HEK293 (cell line): Measurements from ENCODE around the gene SLC35E3.

Experiments used
- CTCF ChIA-PET: fragments of 350-600 bp; formaldehyde crosslinking; extraction: SDS; loops from one replicate; lab custom pipeline; 2021; ENCODE audit warnings: antibody characterized with exemption; lab: Yijun Ruan, JAX
- POLR2A ChIA-PET: fragments of 300-600 bp; formaldehyde crosslinking; extraction: SDS; loops from one replicate; lab custom pipeline; 2020; ENCODE audit warnings: antibody characterized with exemption, inconsistent platforms; lab: Yijun Ruan, JAX
- H3K27ac ChIP-seq: fragments of 200-500 bp; sonication (Bioruptor generic); 2 replicates; pipeline ENCODE4 v1.5.1; 2014; ENCODE audit warnings: low read depth, low read length, control low read depth, inconsistent platforms; ENCODE audit errors: extremely low read depth
- H3K36me3 ChIP-seq, 2 experiments: fragments of 200-500 bp in 1 of 2; sonication (Bioruptor generic) in 1 of 2; 1 replicate in 1 of 2; 2 replicates in 1 of 2; pipeline ENCODE4 v1.5.1; 2014 to 2017; ENCODE audit warnings: inconsistent platforms in 2 of 2, low read length in 2 of 2; ENCODE audit not compliant: control insufficient read depth in 2 of 2, insufficient read depth in 1 of 2
- H3K4me1 ChIP-seq: fragments of 200-500 bp; sonication (Bioruptor generic); 2 replicates; pipeline ENCODE4 v1.5.1; 2014; ENCODE audit warnings: mild to moderate bottlenecking, low read length, inconsistent platforms; ENCODE audit not compliant: control insufficient read depth, insufficient read depth
- H3K4me3 ChIP-seq: 2 replicates; pipeline ENCODE4 v1.5.1; 2011; ENCODE audit warnings: low read depth, mild to moderate bottlenecking, control low read depth, low read length, moderate library complexity
- H3K9me3 ChIP-seq: fragments of 200-500 bp; sonication (Bioruptor generic); 2 replicates; pipeline ENCODE4 v1.5.1; 2014; ENCODE audit warnings: low read depth, low read length, inconsistent platforms; ENCODE audit not compliant: control insufficient read depth, insufficient read depth
- ATF2 ChIP-seq: fragments of 450-650 bp; formaldehyde crosslinking; IDR thresholded peaks from 2 replicates; pipeline ENCODE4 v1.5.1; 2016; ENCODE audit warnings: missing biosample characterization, missing genetic modification characterization, low read depth
- GLIS2 ChIP-seq: fragments of 450-650 bp; formaldehyde crosslinking; IDR thresholded peaks from 2 replicates; pipeline ENCODE4 v1.5.1; 2016; ENCODE audit warnings: missing biosample characterization, missing genetic modification characterization
- KLF10 ChIP-seq: fragments of 450-650 bp; IDR thresholded peaks from 2 replicates; pipeline ENCODE4 v1.5.1; 2018; ENCODE audit warnings: missing biosample characterization, mild to moderate bottlenecking, missing genetic modification characterization
- PRDM10 ChIP-seq: fragments of 450-650 bp; formaldehyde crosslinking; IDR thresholded peaks from 2 replicates; pipeline ENCODE4 v1.5.1; 2016; ENCODE audit warnings: missing biosample characterization, missing genetic modification characterization
- ZNF169 ChIP-seq: fragments of 450-650 bp; formaldehyde crosslinking; IDR thresholded peaks from 2 replicates; pipeline ENCODE4 v1.5.1; 2016; ENCODE audit warnings: missing biosample characterization, missing genetic modification characterization
- ZNF335 ChIP-seq: fragments of 450-650 bp; formaldehyde crosslinking; conservative IDR thresholded peaks from 2 replicates; pipeline ENCODE4 v1.5.1; 2016; ENCODE audit warnings: missing biosample characterization, missing genetic modification characterization
- ZNF37A ChIP-seq: fragments of 450-650 bp; IDR thresholded peaks from 2 replicates; pipeline ENCODE4 v1.5.1; 2018; ENCODE audit warnings: missing biosample characterization, missing genetic modification characterization
- ZNF600 ChIP-seq: fragments of 450-650 bp; formaldehyde crosslinking; IDR thresholded peaks from 2 replicates; pipeline ENCODE4 v1.5.1; 2016; ENCODE audit warnings: missing biosample characterization, missing genetic modification characterization
- ZNF664 ChIP-seq: fragments of 450-650 bp; formaldehyde crosslinking; IDR thresholded peaks from 2 replicates; pipeline ENCODE4 v1.5.1; 2016; ENCODE audit warnings: missing biosample characterization, missing genetic modification characterization
- ZNF76 ChIP-seq: fragments of 450-650 bp; formaldehyde crosslinking; IDR thresholded peaks from 2 replicates; pipeline ENCODE4; 2016; ENCODE audit warnings: low read depth, missing biosample characterization, missing genetic modification characterization, borderline replicate concordance
- TF ChIP-seq, protein P1 (sequence below): fragments of 450-650 bp; formaldehyde crosslinking; conservative IDR thresholded peaks from 2 replicates; pipeline ENCODE4 v1.5.1; 2016; ENCODE audit warnings: low read depth, missing biosample characterization, missing genetic modification characterization
- TF ChIP-seq, protein P2 (sequence below): fragments of 450-650 bp; formaldehyde crosslinking; IDR thresholded peaks from 2 replicates; pipeline ENCODE4 v1.5.1; 2016; ENCODE audit warnings: missing biosample characterization, missing genetic modification characterization
- TF ChIP-seq, protein P3 (sequence below): fragments of 450-650 bp; formaldehyde crosslinking; conservative IDR thresholded peaks from 2 replicates; pipeline ENCODE4 v1.5.1; 2016; ENCODE audit warnings: low read depth, missing biosample characterization, missing genetic modification characterization

The SLC35E3 gene

GRCh38 chr12:68743356-68743755 lies 2.6 kb upstream of the SLC35E3 start:
- Histone ChIP-seq H3K36me3 (peaks cover 19 to 36% of the 10 kb centered on the region in 2 experiments), H3K27ac (no peak overlapping the region), H3K9me3 (no peaks in the 10 kb centered on the region), H3K4me3 (no peak overlapping the region), H3K4me1 (no peaks in the 10 kb centered on the region)
- POLR2A ChIA-PET, result no interaction called here
- CTCF ChIA-PET, result no interaction called here
- no peak for TF ChIP-seq KLF10
- TF ChIP-seq, all 188 proteins: peak for 0

GRCh38 chr12:68745376-68745903 lies 536 bp upstream of the SLC35E3 start:
- H3K4me1 ChIP-seq, result no peaks in the 10 kb centered on the region
- H3K9me3 ChIP-seq, result no peaks in the 10 kb centered on the region
- H3K27ac ChIP-seq, result no peak overlapping the region; the same call in 1 of the 2 replicates
- ChIA-PET POLR2A (interaction anchor here (1.1 to 3.1 kb wide), 4 partner anchors 16 to 68 kb away, joined by 3 to 61 read pairs (median 10); partner anchors contain the start of gene MDM2), CTCF (interaction anchor here (1.3 kb wide), 1 partner anchor 25 kb away, joined by 3 read pairs; no protein-coding TSS in a partner anchor)
- peak overlapping the region; percentile 55 for H3K4me3 ChIP-seq
- peaks cover 9 to 34% of the 10 kb centered on the region in 2 experiments for H3K36me3 ChIP-seq
- TF ChIP-seq, protein P1, sequence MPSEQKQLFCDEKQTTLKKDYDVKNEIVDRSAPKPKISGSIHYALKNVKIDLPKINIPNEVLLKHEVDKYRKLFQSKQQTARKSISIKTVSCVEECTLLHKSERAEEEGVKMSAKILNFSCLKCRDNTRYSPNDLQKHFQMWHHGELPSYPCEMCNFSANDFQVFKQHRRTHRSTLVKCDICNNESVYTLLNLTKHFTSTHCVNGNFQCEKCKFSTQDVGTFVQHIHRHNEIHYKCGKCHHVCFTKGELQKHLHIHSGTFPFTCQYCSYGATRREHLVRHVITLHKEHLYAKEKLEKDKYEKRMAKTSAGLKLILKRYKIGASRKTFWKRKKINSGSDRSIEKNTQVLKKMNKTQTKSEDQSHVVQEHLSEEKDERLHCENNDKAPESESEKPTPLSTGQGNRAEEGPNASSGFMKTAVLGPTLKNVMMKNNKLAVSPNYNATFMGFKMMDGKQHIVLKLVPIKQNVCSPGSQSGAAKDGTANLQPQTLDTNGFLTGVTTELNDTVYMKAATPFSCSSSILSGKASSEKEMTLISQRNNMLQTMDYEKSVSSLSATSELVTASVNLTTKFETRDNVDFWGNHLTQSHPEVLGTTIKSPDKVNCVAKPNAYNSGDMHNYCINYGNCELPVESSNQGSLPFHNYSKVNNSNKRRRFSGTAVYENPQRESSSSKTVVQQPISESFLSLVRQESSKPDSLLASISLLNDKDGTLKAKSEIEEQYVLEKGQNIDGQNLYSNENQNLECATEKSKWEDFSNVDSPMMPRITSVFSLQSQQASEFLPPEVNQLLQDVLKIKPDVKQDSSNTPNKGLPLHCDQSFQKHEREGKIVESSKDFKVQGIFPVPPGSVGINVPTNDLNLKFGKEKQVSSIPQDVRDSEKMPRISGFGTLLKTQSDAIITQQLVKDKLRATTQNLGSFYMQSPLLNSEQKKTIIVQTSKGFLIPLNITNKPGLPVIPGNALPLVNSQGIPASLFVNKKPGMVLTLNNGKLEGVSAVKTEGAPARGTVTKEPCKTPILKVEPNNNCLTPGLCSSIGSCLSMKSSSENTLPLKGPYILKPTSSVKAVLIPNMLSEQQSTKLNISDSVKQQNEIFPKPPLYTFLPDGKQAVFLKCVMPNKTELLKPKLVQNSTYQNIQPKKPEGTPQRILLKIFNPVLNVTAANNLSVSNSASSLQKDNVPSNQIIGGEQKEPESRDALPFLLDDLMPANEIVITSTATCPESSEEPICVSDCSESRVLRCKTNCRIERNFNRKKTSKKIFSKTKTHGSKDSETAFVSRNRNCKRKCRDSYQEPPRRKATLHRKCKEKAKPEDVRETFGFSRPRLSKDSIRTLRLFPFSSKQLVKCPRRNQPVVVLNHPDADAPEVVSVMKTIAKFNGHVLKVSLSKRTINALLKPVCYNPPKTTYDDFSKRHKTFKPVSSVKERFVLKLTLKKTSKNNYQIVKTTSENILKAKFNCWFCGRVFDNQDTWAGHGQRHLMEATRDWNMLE (tag by site-specific recombination), result no peak
- TF ChIP-seq ZNF169 (no peak), ZNF37A (tag by site-specific recombination) (0 out of 2 replicates have a peak, but pooled peaks have one; percentile 1), PRDM10 (peak; percentile 61)

DNA sequence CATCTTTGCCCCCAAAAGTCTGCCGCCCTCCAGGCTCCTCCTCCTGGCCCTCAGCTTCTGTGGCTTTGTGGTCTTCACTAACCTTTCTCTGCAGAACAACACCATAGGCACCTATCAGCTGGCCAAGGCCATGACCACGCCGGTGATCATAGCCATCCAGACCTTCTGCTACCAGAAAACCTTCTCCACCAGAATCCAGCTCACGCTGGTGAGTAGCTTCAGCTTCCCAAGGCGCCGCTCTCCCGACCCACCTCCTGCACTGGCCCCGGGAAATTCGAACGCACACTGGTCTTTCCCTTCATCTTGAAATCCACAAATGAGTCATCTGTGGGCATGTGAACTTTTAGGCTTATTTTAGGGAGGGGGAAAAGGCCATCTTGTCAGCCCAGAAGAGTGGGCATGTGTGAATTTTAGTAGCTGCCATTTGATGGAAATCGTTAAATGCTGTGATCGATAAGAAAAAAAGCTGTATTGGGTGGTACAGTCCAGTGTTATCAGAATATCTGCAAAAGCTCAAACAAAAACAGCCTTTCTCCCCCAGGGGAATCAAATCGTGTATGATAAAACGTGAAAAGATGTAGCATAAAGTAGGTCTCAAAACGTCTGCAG lies 700 bp downstream of the SLC35E3 start:
- ChIA-PET CTCF (interaction anchor here (0.6 to 1.3 kb wide), 3 partner anchors 23 to 63 kb away, joined by 3 to 5 read pairs (median 3); partner anchors contain the start of gene MDM2), POLR2A (interaction anchor here (0.6 to 3.1 kb wide), 5 partner anchors 10 to 67 kb away, joined by 3 to 61 read pairs (median 5); partner anchors contain the start of gene MDM2)
- Histone ChIP-seq H3K9me3 (no peaks in the 10 kb centered on the region), H3K4me1 (no peaks in the 10 kb centered on the region), H3K4me3 (peak overlapping the region; percentile 55), H3K27ac (peak overlapping the region; percentile 11; the same call in 1 of the 2 replicates), H3K36me3 (peaks cover 0 to 32% of the 10 kb centered on the region in 2 experiments)
- TF ChIP-seq ZNF600 (tag by site-specific recombination), result peak; percentile 51; the same call in 1 of the 2 replicates
- TF ChIP-seq, protein P2, sequence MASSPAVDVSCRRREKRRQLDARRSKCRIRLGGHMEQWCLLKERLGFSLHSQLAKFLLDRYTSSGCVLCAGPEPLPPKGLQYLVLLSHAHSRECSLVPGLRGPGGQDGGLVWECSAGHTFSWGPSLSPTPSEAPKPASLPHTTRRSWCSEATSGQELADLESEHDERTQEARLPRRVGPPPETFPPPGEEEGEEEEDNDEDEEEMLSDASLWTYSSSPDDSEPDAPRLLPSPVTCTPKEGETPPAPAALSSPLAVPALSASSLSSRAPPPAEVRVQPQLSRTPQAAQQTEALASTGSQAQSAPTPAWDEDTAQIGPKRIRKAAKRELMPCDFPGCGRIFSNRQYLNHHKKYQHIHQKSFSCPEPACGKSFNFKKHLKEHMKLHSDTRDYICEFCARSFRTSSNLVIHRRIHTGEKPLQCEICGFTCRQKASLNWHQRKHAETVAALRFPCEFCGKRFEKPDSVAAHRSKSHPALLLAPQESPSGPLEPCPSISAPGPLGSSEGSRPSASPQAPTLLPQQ (tag by site-specific recombination), result 0 out of 2 replicates have a peak, but pooled peaks have one; percentile 8
- 0 out of 2 replicates have a peak, but pooled peaks have one; percentile 45 for TF ChIP-seq ZNF76 (tag by site-specific recombination)
- TF ChIP-seq GLIS2 (tag by site-specific recombination), result peak; percentile 66
- TF ChIP-seq ZNF335 (tag by site-specific recombination), result peak; percentile 67
- TF ChIP-seq, protein P3, sequence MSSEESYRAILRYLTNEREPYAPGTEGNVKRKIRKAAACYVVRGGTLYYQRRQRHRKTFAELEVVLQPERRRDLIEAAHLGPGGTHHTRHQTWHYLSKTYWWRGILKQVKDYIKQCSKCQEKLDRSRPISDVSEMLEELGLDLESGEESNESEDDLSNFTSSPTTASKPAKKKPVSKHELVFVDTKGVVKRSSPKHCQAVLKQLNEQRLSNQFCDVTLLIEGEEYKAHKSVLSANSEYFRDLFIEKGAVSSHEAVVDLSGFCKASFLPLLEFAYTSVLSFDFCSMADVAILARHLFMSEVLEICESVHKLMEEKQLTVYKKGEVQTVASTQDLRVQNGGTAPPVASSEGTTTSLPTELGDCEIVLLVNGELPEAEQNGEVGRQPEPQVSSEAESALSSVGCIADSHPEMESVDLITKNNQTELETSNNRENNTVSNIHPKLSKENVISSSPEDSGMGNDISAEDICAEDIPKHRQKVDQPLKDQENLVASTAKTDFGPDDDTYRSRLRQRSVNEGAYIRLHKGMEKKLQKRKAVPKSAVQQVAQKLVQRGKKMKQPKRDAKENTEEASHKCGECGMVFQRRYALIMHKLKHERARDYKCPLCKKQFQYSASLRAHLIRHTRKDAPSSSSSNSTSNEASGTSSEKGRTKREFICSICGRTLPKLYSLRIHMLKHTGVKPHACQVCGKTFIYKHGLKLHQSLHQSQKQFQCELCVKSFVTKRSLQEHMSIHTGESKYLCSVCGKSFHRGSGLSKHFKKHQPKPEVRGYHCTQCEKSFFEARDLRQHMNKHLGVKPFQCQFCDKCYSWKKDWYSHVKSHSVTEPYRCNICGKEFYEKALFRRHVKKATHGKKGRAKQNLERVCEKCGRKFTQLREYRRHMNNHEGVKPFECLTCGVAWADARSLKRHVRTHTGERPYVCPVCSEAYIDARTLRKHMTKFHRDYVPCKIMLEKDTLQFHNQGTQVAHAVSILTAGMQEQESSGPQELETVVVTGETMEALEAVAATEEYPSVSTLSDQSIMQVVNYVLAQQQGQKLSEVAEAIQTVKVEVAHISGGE, result no peak
- TF ChIP-seq ATF2 (tag by site-specific recombination), result no peak
- TF ChIP-seq ZNF664 (tag by site-specific recombination), result no peak
